GM19328 (cell line): ENCODE data around the gene XBP1.
"Not testable (repeated sequence)": the region's sequence is repeated elsewhere in the genome, so short reads cannot be mapped to it uniquely, and the experiment has no call there.

Experiments
- ATAC-seq: cut with Tn5 transposase; IDR thresholded peaks from one replicate; pipeline ENCODE4 v1.9.1; 2021; ENCODE audit warnings: mild to moderate bottlenecking, moderate library complexity; ENCODE audit not compliant: unreplicated experiment

The XBP1 gene

GRCh38 chr22:28819253-28820096 lies 19.1 kb upstream of the XBP1 start:
- peak; percentile 54 for ATAC-seq

GRCh38 chr22:28817919-28818859 lies 17.8 kb upstream of the XBP1 start:
- ATAC-seq = no peak

- ATAC-seq = no peak
These were observed 16.7 kb upstream of the XBP1 start for GRCh38 chr22:28817064-28817463.

- ATAC-seq = no peak
These were observed 15.4 kb upstream of the XBP1 start for GRCh38 chr22:28815729-28816128.

- no peak for ATAC-seq
These were observed 14.7 kb upstream of the XBP1 start for GRCh38 chr22:28815111-28815510.

- ATAC-seq = no peak
These were observed 13.6 kb upstream of the XBP1 start for GRCh38 chr22:28813772-28814518.

- ATAC-seq = no peak
These were observed 12.1 kb upstream of the XBP1 start for GRCh38 chr22:28812516-28812915.

- no peak for ATAC-seq
These were observed 10.6 kb upstream of the XBP1 start for GRCh38 chr22:28810821-28811491.

- no peak for ATAC-seq
These were observed 8.5 kb upstream of the XBP1 start for GRCh38 chr22:28808716-28809355.

GRCh38 chr22:28805426-28805825 lies 5.1 kb upstream of the XBP1 start:
- not testable (repeated sequence) for ATAC-seq

- ATAC-seq = no peak
These were observed 2.3 kb upstream of the XBP1 start for GRCh38 chr22:28802595-28803123.

- ATAC-seq = no peak
These were observed 1.7 kb upstream of the XBP1 start for GRCh38 chr22:28801845-28802594.

GRCh38 chr22:28799606-28800307 lies 612 bp downstream of the XBP1 start:
- peak; percentile 21 for ATAC-seq

GRCh38 chr22:28798810-28799605 lies 1.4 kb downstream of the XBP1 start:
- no peak for ATAC-seq

- no peak for ATAC-seq
These were observed 4.2 kb downstream of the XBP1 start for GRCh38 chr22:28795932-28796856.

GRCh38 chr22:28795071-28795693 lies 5.2 kb downstream of the XBP1 start:
- ATAC-seq = no peak
